PFSK-1 (cell line): ENCODE results near the gene CATSPERZ.

Source experiments
- FOXP2 ChIP-seq: optimal IDR thresholded peaks from 2 replicates; pipeline ENCODE3; 2011; ENCODE audit warnings: borderline replicate concordance, control low read depth, inconsistent platforms; ENCODE audit not compliant: insufficient read depth; ENCODE audit errors: extremely low read length, extremely low read depth
- POLR2AphosphoS5 ChIP-seq: IDR thresholded peaks from 2 replicates; pipeline ENCODE4 v1.6.1; 2012; ENCODE audit warnings: low read depth, mild to moderate bottlenecking, control low read depth, low read length, moderate library complexity
- REST ChIP-seq, 2 experiments: IDR thresholded peaks; 2 replicates each; pipeline versions ENCODE4 v1.6.1 to v1.8.0; 2011 to 2012; ENCODE audit warnings: low read depth in 2 of 2, low read length in 2 of 2, control low read depth in 1 of 2, inconsistent platforms in 1 of 2, mild to moderate bottlenecking in 1 of 2, moderate library complexity in 1 of 2; ENCODE audit not compliant: insufficient read depth in 1 of 2
- SIN3A ChIP-seq: IDR thresholded peaks from 2 replicates; pipeline ENCODE4 v1.6.1; 2012; ENCODE audit warnings: mild to moderate bottlenecking, low read length, moderate library complexity, borderline replicate concordance; ENCODE audit not compliant: insufficient read depth
- TAF1 ChIP-seq: IDR thresholded peaks from 2 replicates; pipeline ENCODE4 v1.6.1; 2012; ENCODE audit warnings: low read length, control low read depth, borderline replicate concordance; ENCODE audit not compliant: insufficient read depth

Gene CATSPERZ

GRCh38 chr11:64347193-64347867, 47.2 kb downstream of the CATSPERZ start:
- TF ChIP-seq POLR2AphosphoS5, result no peak
- no peak for TF ChIP-seq FOXP2
- TF ChIP-seq TAF1, result no peak
- TF ChIP-seq REST (IDR thresholded peaks at IDR 0.05; ENCODE audit: insufficient read depth in 1 of 2, low read depth in 2 of 2, low read length in 2 of 2), result no peak
- no peak for TF ChIP-seq SIN3A

DNA sequence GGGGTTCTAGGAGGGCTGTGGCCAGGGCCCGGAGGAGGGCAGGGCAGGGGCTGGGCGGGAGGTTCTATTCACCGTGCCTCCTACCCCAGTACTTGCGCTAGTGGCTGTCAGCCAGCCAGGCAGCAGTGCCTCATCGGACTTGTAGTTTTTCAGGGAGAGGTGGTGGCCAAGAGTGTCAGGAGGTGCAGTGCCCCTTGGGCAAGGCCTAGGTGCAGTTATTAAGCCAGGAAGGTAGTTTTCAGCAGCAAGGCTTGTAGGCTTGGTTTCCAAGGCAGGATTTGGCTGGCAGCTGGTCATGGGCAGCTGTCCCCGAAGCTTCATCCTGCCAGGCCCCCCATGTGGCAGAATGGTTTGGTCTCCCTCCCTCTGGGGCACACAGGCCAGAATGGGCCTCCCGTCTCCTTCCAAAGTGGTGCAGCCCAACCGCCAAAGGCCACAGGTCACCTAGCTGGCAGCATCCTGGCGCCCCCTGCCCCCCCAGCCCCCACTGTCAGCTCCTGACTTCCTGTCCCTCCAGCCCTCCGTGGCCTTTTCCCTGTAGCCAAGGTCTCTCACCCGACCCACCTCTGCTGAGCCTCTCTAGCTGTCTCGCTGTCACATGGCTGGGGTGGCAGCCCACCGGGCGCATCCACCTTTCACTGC, 48.3 kb downstream of the CATSPERZ start:
- TF ChIP-seq FOXP2 (no peak), POLR2AphosphoS5 (no peak), TAF1 (no peak), SIN3A (no peak), REST (IDR thresholded peaks at IDR 0.05; ENCODE audit: insufficient read depth in 1 of 2, low read depth in 2 of 2, low read length in 2 of 2) (no peak)

- TF ChIP-seq POLR2AphosphoS5, result no peak
- no peak for TF ChIP-seq SIN3A
- TF ChIP-seq REST (IDR thresholded peaks at IDR 0.05; ENCODE audit: insufficient read depth in 1 of 2, low read depth in 2 of 2, low read length in 2 of 2), result no peak
- TF ChIP-seq FOXP2, result no peak
- TF ChIP-seq TAF1, result no peak
Measured at GRCh38 chr11:64349025-64349387, 48.8 kb downstream of the CATSPERZ start.

DNA sequence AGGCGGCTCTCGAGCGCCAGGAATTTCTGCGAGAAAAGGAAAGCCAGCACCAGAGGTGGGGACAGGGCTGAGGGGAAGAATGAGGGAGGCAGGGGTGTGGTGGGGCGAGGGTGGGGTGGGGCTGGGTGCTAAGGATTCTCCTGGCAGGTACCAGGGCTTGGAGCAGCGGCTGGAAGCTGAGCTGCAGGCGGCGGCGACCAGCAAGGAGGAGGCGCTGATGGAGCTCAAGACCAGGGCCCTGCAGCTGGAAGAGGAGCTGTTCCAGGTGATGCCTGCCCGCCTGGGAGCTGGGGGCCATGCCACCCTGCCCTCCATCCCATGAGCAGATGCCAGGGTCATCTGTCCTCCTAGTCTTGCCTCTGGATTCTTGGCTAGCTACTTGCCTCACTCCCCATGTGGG, 49.2 kb downstream of the CATSPERZ start:
- TF ChIP-seq TAF1 (no peak), SIN3A (no peak), REST (IDR thresholded peaks at IDR 0.05; ENCODE audit: insufficient read depth in 1 of 2, low read depth in 2 of 2, low read length in 2 of 2) (no peak), POLR2AphosphoS5 (no peak), FOXP2 (no peak)
